ENCODE data around the gene GPX4. TPM values are rescaled to one million over a fixed set of nuclear protein-coding genes. Genes with fewer than 3 reads are reported as not detected.

GPX4 gene
- total and polyA plus RNA-seq, 2 experiments from 2014 or later, result 759 to 860 TPM

DNA sequence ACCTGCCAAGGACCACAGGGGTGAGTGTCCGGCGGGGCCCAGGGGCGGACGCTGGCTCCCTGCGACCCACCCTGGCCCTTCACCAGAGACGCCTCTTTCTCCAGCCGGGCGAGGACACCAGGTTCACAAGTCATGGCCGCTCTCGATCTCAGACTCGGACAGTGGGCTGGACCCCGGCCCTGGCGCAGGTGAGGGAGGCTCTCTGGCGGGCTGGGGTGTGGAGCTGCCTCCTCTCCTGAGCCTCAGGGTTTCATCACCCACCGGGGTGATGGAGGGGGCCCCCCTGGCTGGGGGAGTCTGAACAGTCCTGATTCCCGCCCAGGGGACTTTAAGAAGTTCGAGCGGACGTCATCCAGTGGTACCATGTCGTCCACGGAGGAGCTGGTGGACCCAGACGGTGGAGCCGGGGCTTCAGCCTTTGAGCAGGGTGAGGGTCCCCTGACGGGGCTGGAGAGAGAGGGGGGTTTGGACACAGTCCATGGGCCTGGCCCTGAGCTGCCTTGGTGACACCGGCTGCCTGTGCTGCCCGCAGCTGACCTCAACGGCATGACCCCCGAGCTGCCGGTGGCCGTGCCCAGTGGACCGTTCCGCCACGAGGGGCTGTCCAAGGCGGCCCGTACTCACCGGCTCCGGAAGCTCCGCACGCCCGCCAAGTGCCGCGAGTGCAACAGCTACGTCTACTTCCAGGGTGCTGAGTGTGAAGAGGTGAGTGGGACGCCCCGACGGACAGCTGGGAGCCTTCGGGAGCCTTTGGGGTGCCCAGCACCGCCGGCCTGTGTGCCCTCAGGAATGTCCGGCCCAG, 23.2 kb upstream of the GPX4 start:
- Histone ChIP-seq H3K4me3 (no peak overlapping the region), H3K36me3 (no peaks in the 10 kb centered on the region)
- TF ChIP-seq, protein P1, sequence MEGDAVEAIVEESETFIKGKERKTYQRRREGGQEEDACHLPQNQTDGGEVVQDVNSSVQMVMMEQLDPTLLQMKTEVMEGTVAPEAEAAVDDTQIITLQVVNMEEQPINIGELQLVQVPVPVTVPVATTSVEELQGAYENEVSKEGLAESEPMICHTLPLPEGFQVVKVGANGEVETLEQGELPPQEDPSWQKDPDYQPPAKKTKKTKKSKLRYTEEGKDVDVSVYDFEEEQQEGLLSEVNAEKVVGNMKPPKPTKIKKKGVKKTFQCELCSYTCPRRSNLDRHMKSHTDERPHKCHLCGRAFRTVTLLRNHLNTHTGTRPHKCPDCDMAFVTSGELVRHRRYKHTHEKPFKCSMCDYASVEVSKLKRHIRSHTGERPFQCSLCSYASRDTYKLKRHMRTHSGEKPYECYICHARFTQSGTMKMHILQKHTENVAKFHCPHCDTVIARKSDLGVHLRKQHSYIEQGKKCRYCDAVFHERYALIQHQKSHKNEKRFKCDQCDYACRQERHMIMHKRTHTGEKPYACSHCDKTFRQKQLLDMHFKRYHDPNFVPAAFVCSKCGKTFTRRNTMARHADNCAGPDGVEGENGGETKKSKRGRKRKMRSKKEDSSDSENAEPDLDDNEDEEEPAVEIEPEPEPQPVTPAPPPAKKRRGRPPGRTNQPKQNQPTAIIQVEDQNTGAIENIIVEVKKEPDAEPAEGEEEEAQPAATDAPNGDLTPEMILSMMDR (IDR thresholded peaks at IDR 0.05; ENCODE audit: low read depth, low read length), result no peak

DNA sequence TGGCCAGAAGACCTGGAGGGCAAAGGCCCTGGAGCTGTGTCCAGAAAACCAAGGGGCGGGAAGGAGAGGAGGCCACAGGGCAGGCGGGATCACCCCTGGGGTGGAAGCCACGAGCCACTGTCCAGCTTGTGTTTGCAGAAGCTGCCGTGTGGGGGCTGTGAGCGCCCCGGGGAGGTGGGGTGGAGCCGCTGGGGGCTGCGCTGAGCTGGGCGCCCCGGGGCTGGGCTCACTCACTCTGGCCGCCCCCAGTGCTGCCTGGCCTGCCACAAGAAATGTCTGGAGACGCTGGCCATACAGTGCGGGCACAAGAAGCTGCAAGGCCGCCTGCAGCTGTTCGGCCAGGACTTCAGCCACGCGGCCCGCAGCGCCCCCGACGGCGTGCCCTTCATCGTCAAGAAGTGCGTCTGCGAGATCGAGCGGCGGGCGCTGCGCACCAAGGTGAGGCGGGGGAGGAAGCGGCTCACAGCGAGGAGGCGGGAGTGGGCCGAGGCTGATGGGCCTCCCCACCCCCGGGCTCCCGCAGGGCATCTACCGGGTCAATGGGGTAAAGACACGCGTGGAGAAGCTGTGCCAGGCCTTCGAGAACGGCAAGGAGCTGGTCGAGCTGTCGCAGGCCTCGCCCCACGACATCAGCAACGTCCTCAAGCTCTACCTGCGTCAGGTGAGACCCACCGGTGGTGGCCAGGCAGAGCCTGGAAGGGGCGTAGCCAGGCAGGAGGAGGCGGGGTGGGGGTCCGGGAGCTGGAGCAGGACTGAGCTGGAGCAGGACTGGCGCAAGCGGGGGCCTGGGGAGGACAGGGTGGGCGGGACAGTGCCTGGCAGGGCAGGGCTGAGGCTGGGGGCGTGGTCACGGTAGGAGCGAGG, 22.3 kb upstream of the GPX4 start:
- no peak overlapping the region for H3K4me3 ChIP-seq
- H3K9me3 ChIP-seq (ENCODE audit: low read depth), result no peaks in the 10 kb centered on the region
- no peaks in the 10 kb centered on the region for H3K4me1 ChIP-seq (ENCODE audit: low read depth)
- H3K27me3 ChIP-seq, result no peaks in the 10 kb centered on the region
- peak overlapping the region; percentile 43 for H3K27ac ChIP-seq
- peaks cover under 1% of the 10 kb centered on the region for H3K36me3 ChIP-seq
- TF ChIP-seq, protein P1 (IDR thresholded peaks at IDR 0.05; ENCODE audit: low read depth, low read length), result no peak
- no peak for DNase-seq (ENCODE audit: low read depth in 1 of 2, low spot score in 1 of 2)

More for the DNA sequence above, 23.2 kb upstream of the GPX4 start:
- no peaks in the 10 kb centered on the region for H3K4me1 ChIP-seq (ENCODE audit: low read depth)
- H3K27ac ChIP-seq, result no peak overlapping the region
- H3K27me3 ChIP-seq, result no peaks in the 10 kb centered on the region
- no peak for DNase-seq (ENCODE audit: low read depth in 1 of 2, low spot score in 1 of 2)
- no peaks in the 10 kb centered on the region for H3K9me3 ChIP-seq (ENCODE audit: low read depth)

DNA sequence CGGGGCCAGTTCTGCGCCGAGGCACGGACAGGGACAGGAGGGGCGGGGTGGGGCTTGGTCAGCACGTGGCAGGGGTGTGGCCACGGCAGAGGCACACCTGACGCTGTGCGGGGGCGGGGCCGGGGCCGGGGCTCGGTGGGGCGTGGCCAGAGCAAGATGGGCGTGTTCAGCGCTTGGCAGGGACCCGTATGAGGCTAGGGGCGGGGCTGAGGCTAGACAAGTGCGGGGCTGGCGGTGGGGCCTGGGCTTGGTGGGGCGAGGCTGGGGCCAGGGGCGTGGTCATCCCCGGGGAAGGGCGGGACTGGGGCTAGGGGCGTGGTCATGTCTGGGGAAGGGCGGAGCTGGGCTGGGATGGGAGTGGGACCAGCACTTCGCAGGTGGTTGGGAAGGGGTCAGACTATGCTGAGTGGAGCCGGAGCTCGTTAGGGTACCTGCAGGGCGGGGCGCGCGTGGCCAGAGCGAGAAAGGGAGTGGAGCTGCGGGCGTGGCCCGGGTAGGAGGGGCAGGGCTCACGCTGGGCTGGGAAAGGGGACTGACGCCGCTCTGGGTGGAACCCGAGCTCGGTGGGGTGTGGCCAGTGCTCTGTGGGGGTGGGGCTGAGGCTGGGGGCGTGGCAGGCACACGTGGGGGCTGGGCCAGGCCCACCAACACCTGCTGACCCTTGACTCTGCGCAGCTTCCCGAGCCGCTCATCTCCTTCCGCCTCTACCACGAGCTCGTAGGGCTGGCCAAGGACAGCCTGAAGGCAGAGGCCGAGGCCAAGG, 21.4 kb upstream of the GPX4 start:
- H3K36me3 ChIP-seq, result peaks cover 5% of the 10 kb centered on the region
- H3K27ac ChIP-seq, result no peak overlapping the region
- H3K27me3 ChIP-seq, result no peaks in the 10 kb centered on the region
- H3K9me3 ChIP-seq (ENCODE audit: low read depth), result no peaks in the 10 kb centered on the region
- peak overlapping the region; percentile 13 for H3K4me3 ChIP-seq
- DNase-seq (ENCODE audit: low read depth in 1 of 2, low spot score in 1 of 2), result peak in 1 of 2 donors; percentile 91
- TF ChIP-seq, protein P1 (IDR thresholded peaks at IDR 0.05; ENCODE audit: low read depth, low read length), result no peak
- H3K4me1 ChIP-seq (ENCODE audit: low read depth), result no peaks in the 10 kb centered on the region

DNA sequence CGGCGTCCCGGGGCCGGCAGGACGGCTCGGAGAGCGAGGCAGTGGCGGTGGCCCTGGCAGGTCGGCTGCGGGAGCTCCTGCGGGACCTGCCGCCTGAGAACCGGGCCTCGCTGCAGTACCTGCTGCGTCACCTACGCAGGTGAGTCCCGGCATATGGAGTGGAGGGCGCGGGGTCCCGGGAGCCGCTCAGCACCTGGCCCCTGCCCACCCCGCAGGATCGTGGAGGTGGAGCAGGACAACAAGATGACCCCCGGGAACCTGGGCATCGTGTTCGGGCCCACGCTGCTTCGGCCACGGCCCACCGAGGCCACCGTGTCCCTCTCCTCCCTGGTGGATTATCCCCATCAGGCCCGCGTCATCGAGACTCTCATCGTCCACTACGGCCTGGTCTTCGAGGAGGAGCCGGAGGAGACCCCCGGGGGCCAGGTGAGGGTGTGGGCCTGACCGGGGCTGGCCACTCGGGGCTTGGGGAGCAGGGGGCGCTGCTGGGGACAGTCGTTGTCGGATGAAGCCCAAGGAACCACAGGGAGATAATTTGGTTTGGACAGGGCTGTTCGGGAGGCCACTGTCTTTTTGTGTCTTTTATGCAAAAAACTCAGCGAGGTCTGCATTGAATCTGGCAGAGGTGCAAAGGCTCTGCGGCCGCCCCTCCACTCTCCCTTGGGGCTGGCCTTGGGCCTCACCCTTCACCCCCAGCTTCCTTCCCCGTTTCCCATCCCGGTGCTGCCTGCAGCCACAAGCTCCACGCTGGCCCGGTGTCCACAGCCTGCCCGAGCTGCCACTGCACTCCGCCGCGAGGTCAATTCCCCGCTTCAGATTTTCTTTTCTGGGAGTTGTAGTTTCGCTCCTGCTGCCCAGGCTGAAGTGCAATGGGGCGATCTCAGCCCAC, 20.6 kb upstream of the GPX4 start:
- DNase-seq (ENCODE audit: low read depth in 1 of 2, low spot score in 1 of 2), result no peak
- Histone ChIP-seq H3K9me3 (ENCODE audit: low read depth) (no peaks in the 10 kb centered on the region), H3K4me1 (ENCODE audit: low read depth) (no peaks in the 10 kb centered on the region), H3K27ac (no peak overlapping the region), H3K4me3 (peak overlapping the region; percentile 13), H3K36me3 (peaks cover 5% of the 10 kb centered on the region), H3K27me3 (no peaks in the 10 kb centered on the region)
- TF ChIP-seq, protein P1 (IDR thresholded peaks at IDR 0.05; ENCODE audit: low read depth, low read length), result no peak
